Spleen (tissue), 7 donors: Measurements from ENCODE around the gene WDR18.

Source experiments
- CTCF ChIP-seq, 11 experiments: fragments of 200-600 bp in 7 of 11; fragments of 450-650 bp in 4 of 11; sonication (generic) in 4 of 11; IDR thresholded peaks in 8 of 11; conservative IDR thresholded peaks in 3 of 11; 1 replicate in 7 of 11; 2 replicates in 4 of 11; pipeline versions ENCODE4 v1.4.0 to v1.8.0; 2016 to 2021; ENCODE audit warnings: antibody characterized with exemption in 11 of 11, inconsistent platforms in 4 of 11, mild to moderate bottlenecking in 1 of 11
- POLR2A ChIP-seq, 3 donors: fragments of 450-650 bp; IDR thresholded peaks; one replicate each; pipeline ENCODE4 v1.5.1; 2017; ENCODE audit warnings: antibody characterized with exemption in 3 of 3, mild to moderate bottlenecking in 1 of 3
- POLR2AphosphoS5 ChIP-seq, 3 donors: sonication (generic); formaldehyde crosslinking; IDR thresholded peaks; one replicate each; pipeline ENCODE4 v1.5.1; 2017; ENCODE audit warnings: antibody characterized with exemption in 3 of 3
- donor health status: DM: no; HTN: no; CAD: no; lungs with moderate emphysema.
- donor health status: DM: no; HTN: no; CAD: no.
- donor health status: DM: no; HTN: no; CAD: no.

GRCh38 chr19:979318-979741 is 4.8 kb upstream of the WDR18 start:
- no peak for TF ChIP-seq CTCF (IDR thresholded peaks at IDR 0.05 in 8 of 11, conservative IDR thresholded peaks at IDR 0.05 in 3 of 11)
- TF ChIP-seq POLR2A (IDR thresholded peaks at IDR 0.05) = no peak
- TF ChIP-seq POLR2AphosphoS5 (IDR thresholded peaks at IDR 0.05) = peak in 1 of 3 donors; percentile 39
